Endothelial cell of umbilical vein (primary cell): ENCODE measurements around the gene ACTMAP. TPM values are rescaled to one million over a fixed set of nuclear protein-coding genes. Genes with fewer than 3 reads are reported as not detected.

ENCODE experiments used
- BruUV-seq: library from RNA; stranded (reverse); fragments of 400-500 nt; replicated peaks from 2 replicates; lab custom pipeline; 2021; lab: Mats Ljungman, UMichigan
- CTCF ChIA-PET: fragments of 300-600, 350-600 bp; sonication (Branson Sonifier 250); formaldehyde crosslinking; loops from one replicate; lab custom pipeline; 2021; ENCODE audit warnings: antibody characterized with exemption, inconsistent platforms; lab: Charles Lee
- POLR2A ChIA-PET: fragments of 300-600, 350-600 bp; sonication (Branson Sonifier 250); formaldehyde crosslinking; loops from one replicate; lab custom pipeline; 2021; ENCODE audit warnings: antibody characterized with exemption, inconsistent platforms; lab: Charles Lee
- DNase-seq: peaks from one replicate; pipeline ENCODE4 v3.0.0-alpha.2; 2011; ENCODE audit warnings: low read depth, low spot score
- FAIRE-seq: peaks from 2 replicates; lab custom pipeline; 2011; peaks lifted over from hg19 to GRCh38; lab: Jason Lieb, UNC
- H2AFZ ChIP-seq: 2 replicates; pipeline ENCODE4 v1.6.0; 2012; ENCODE audit warnings: low read depth, low read length, control low read depth, inconsistent platforms
- H3K27ac ChIP-seq: 2 replicates; pipeline ENCODE4 v1.5.1; 2011; ENCODE audit warnings: low read depth, mild to moderate bottlenecking, control low read depth, low read length, moderate library complexity; ENCODE audit not compliant: insufficient read depth
- H3K27me3 ChIP-seq, 2 experiments: 2 replicates each; pipeline versions ENCODE4 v1.6.0 to v1.6.1; 2011; ENCODE audit warnings: low read length in 2 of 2, mixed read lengths in 1 of 2; ENCODE audit not compliant: control insufficient read depth in 2 of 2, insufficient read depth in 2 of 2
- H3K36me3 ChIP-seq, 2 experiments: 2 replicates in 1 of 2; 3 replicates in 1 of 2; pipeline ENCODE4 v1.5.1; 2011; ENCODE audit warnings: low read length in 2 of 2, mild to moderate bottlenecking in 1 of 2, moderate library complexity in 1 of 2; ENCODE audit not compliant: control insufficient read depth in 2 of 2, insufficient read depth in 2 of 2; ENCODE audit errors: extremely low read depth in 1 of 2
- H3K4me1 ChIP-seq: 3 replicates; pipeline ENCODE4 v1.5.1; 2011; ENCODE audit warnings: mild to moderate bottlenecking, low read length; ENCODE audit not compliant: control insufficient read depth, insufficient read depth; ENCODE audit errors: extremely low read depth
- H3K4me2 ChIP-seq: 2 replicates; pipeline ENCODE4 v1.6.1; 2011; ENCODE audit warnings: low read length, control low read depth, mixed read lengths; ENCODE audit not compliant: insufficient read depth
- H3K4me3 ChIP-seq, 3 experiments: fragments of 200-600 bp in 1 of 3; sonication (generic), shearing (Covaris generic) in 1 of 3; replicated peaks in 1 of 3; 2 replicates each; pipeline ENCODE4 v1.5.1; 2011 to 2016; ENCODE audit warnings: control low read depth in 3 of 3, low read length in 3 of 3, mild to moderate bottlenecking in 2 of 3, inconsistent platforms in 1 of 3, low read depth in 1 of 3, moderate library complexity in 1 of 3; ENCODE audit not compliant: insufficient read depth in 1 of 3
- H3K79me2 ChIP-seq: 2 replicates; pipeline ENCODE4 v1.6.0; 2012; ENCODE audit warnings: low read length, inconsistent platforms; ENCODE audit not compliant: control insufficient read depth, insufficient read depth
- H3K9ac ChIP-seq: replicated peaks from 2 replicates; pipeline ENCODE3; 2011; ENCODE audit warnings: low read length, control low read depth; ENCODE audit not compliant: insufficient read depth; ENCODE audit errors: extremely low read depth
- H3K9me1 ChIP-seq: replicated peaks from 3 replicates; pipeline ENCODE4 v1.6.0; 2011; ENCODE audit warnings: mild to moderate bottlenecking, low read length; ENCODE audit not compliant: control insufficient read depth, insufficient read depth; ENCODE audit errors: extremely low read depth
- H3K9me3 ChIP-seq: replicated peaks from 2 replicates; pipeline ENCODE4 v1.5.1; 2012; ENCODE audit warnings: low read length, inconsistent platforms; ENCODE audit not compliant: control insufficient read depth, insufficient read depth
- H4K20me1 ChIP-seq: replicated peaks from 2 replicates; pipeline ENCODE3; 2011; ENCODE audit warnings: mild to moderate bottlenecking, low read length; ENCODE audit not compliant: control insufficient read depth, insufficient read depth; ENCODE audit errors: extremely low read depth
- CTCF ChIP-seq, 2 donors: IDR thresholded peaks; 1 replicate in 1 of 2; 2 replicates in 1 of 2; pipeline ENCODE4 v1.5.1; 2011; ENCODE audit warnings: low read length in 2 of 2, mild to moderate bottlenecking in 2 of 2, moderate library complexity in 2 of 2, control low read depth in 1 of 2, inconsistent platforms in 1 of 2, low read depth in 1 of 2; ENCODE audit not compliant: insufficient read depth in 1 of 2; ENCODE audit errors: extremely low read depth in 1 of 2
- EZH2 ChIP-seq: IDR thresholded peaks from 2 replicates; pipeline ENCODE4 v1.6.1; 2012; ENCODE audit warnings: borderline replicate concordance, low read depth, mild to moderate bottlenecking, moderate library complexity, low read length, inconsistent platforms; ENCODE audit not compliant: severe bottlenecking
- FOS ChIP-seq: IDR thresholded peaks from 2 replicates; pipeline ENCODE4 v1.6.1; 2011; ENCODE audit warnings: mild to moderate bottlenecking, low read length, moderate library complexity, borderline replicate concordance; ENCODE audit not compliant: insufficient read depth
- GATA2 ChIP-seq: IDR thresholded peaks from 2 replicates; pipeline ENCODE4 v1.7.0; 2011; ENCODE audit warnings: low read depth, mild to moderate bottlenecking, moderate library complexity, mixed read lengths, low read length; ENCODE audit not compliant: insufficient read length, insufficient read depth
- JUN ChIP-seq: IDR thresholded peaks from 2 replicates; pipeline ENCODE4 v1.6.1; 2011; ENCODE audit warnings: borderline replicate concordance, low read depth; ENCODE audit not compliant: insufficient read length, insufficient read depth
- MYC ChIP-seq: IDR thresholded peaks from one replicate; pipeline ENCODE4 v1.6.1; 2011; ENCODE audit warnings: mild to moderate bottlenecking, low read depth, low read length
- POLR2A ChIP-seq: IDR thresholded peaks from 2 replicates; pipeline ENCODE4 v1.6.1; 2012; ENCODE audit warnings: low read depth, mild to moderate bottlenecking, control low read depth, low read length
- POLR2AphosphoS5 ChIP-seq: IDR thresholded peaks from 2 replicates; pipeline ENCODE4 v1.6.1; 2012; ENCODE audit warnings: low read depth, mild to moderate bottlenecking, control low read depth, low read length, moderate library complexity; ENCODE audit not compliant: insufficient read depth
- dilution Hi-C: fragments of 300-500 bp; cut with MboI; formaldehyde crosslinking; loops from one replicate; pipeline ENCODE4 v1.15.0; 2019; ENCODE audit warnings: low sequenced_read_pairs; ENCODE audit not compliant: extremely low pct_ligation_motif_present
- intact Hi-C: fragments of 100-400 bp; cut with micrococcal nuclease; formaldehyde crosslinking; loops from one replicate; pipeline ENCODE4 v1.10.0; 2022
- polyA plus RNA-seq, 4 experiments: library from polyadenylated mRNA; depleted of rRNA in 3 of 4; stranded (reverse) in 3 of 4; unstranded in 1 of 4; fragments of >200 nt; gene quantifications; 2 replicates each; pipeline versions ENCODE4 v1.2.1 to v1.2.3, GENCODE V29; 2011 to 2012; ENCODE audit warnings: missing spikeins in 1 of 4
- total RNA-seq: library from RNA; stranded (reverse); gene quantifications from 2 replicates; pipeline ENCODE4 v1.2.3, GENCODE V29; 2021
- TF ChIP-seq, protein P1 (sequence below): IDR thresholded peaks from 2 replicates; pipeline ENCODE4 v1.6.1; 2011; ENCODE audit not compliant: insufficient read depth, insufficient read length

ACTMAP gene
- total and polyA plus RNA-seq, 2 donors (not counting 3 experiments of a cell fraction or from before 2014, with no cell fraction given), result 5.2 to 9.1 TPM

DNA sequence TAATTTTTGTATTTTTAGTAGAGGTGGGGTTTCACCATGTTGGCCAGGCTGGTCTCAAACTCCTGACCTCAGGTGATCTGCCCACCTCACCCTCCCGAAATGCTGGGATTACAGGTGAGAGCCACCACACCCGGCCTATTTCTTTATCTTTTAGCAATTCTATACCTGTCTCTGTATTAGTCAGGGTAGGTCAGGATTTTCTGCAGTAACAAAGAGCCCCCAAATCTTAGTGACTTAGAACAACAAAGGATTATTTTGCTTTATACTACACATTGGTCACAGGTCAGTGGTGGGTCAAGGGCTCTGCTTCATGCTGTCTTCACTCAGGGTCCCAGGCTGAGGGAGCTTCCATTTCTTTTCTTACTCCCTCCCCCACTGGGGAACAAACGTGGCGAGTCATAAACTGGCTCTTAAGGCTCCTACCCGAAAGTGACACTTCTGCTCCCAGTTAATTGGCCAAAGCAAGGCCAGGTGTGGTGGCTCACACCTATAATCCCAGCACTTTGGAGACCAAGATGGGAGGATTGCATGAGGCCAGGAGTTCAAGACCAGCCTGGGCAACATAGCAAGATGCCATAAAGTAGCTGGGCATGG, 26.5 kb downstream of the ACTMAP start:
- FAIRE-seq (no peak), DNase-seq (no peak)
- H3K27ac ChIP-seq, result no peak overlapping the region
- dilution Hi-C loops (no loop called here), intact Hi-C loops (no loop called here)
- H3K9me1 ChIP-seq, result no peaks in the 10 kb centered on the region
- ChIA-PET POLR2A (no interaction called here), CTCF (interaction anchor here (0.9 to 1.1 kb wide), 2 partner anchors 22 to 55 kb away, joined by 3 read pairs; partner anchors contain the start of gene RAB4B)
- H3K9ac ChIP-seq, result no peak overlapping the region
- H3K4me3 ChIP-seq, result no peak overlapping the region
- BruUV-seq, result no TSS peak
- no peaks in the 10 kb centered on the region for H3K9me3 ChIP-seq
- H3K79me2 ChIP-seq, result peaks cover 42% of the 10 kb centered on the region
- no peaks in the 10 kb centered on the region for H3K27me3 ChIP-seq
- no peak overlapping the region for H2AFZ ChIP-seq
- peaks cover 2 to 10% of the 10 kb centered on the region in 2 experiments for H3K36me3 ChIP-seq
- no peak for TF ChIP-seq JUN
- TF ChIP-seq GATA2, result no peak
- TF ChIP-seq POLR2A, result no peak
- TF ChIP-seq, protein P1, sequence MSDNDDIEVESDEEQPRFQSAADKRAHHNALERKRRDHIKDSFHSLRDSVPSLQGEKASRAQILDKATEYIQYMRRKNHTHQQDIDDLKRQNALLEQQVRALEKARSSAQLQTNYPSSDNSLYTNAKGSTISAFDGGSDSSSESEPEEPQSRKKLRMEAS, result no peak
- no peak for TF ChIP-seq MYC
- H4K20me1 ChIP-seq, result no peaks in the 10 kb centered on the region
- H3K4me1 ChIP-seq, result peaks cover 35% of the 10 kb centered on the region
- no peak overlapping the region for H3K4me2 ChIP-seq

GRCh38 chr19:40721936-40722661, 28.2 kb downstream of the ACTMAP start:
- H4K20me1 ChIP-seq, result no peaks in the 10 kb centered on the region
- intact Hi-C loops, result no loop called here

More at GRCh38 chr19:40721936-40722661, 28.2 kb downstream of the ACTMAP start:
- DNase-seq (peak; percentile 71), FAIRE-seq (peak; percentile 99)
- CTCF ChIA-PET, result interaction anchor here (0.9 to 2.3 kb wide), 5 partner anchors 8 to 87 kb away, joined by 3 to 7 read pairs (median 5); partner anchors contain the start of genes ACTMAP, EGLN2 and SNRPA
- peaks cover 57% of the 10 kb centered on the region for H3K79me2 ChIP-seq
- no peaks in the 10 kb centered on the region for H3K9me3 ChIP-seq
- POLR2A ChIA-PET, result interaction anchor here (0.7 to 0.9 kb wide), 2 partner anchors 21 kb away, joined by 3 to 4 read pairs; no protein-coding TSS in a partner anchor
- BruUV-seq, result TSS peak; percentile 86
- no peaks in the 10 kb centered on the region for H3K27me3 ChIP-seq
- H3K9ac ChIP-seq, result peak overlapping the region; percentile 55
- H3K4me1 ChIP-seq, result peaks cover 44% of the 10 kb centered on the region
- dilution Hi-C loops, result no loop called here
- peaks cover 2 to 10% of the 10 kb centered on the region in 2 experiments for H3K36me3 ChIP-seq
- no peak for TF ChIP-seq MYC
- TF ChIP-seq POLR2A, result peak; percentile 40
- TF ChIP-seq JUN, result peak; percentile 55
- no peak for TF ChIP-seq EZH2
- TF ChIP-seq FOS, result peak; percentile 77
- TF ChIP-seq GATA2, result no peak
- TF ChIP-seq CTCF (IDR thresholded peaks at IDR 0.05; ENCODE audit: extremely low read depth in 1 of 2, insufficient read depth in 1 of 2, low read depth in 1 of 2, low read length in 2 of 2), result no peak
- TF ChIP-seq, protein P1, result no peak
- peak; percentile 45 for TF ChIP-seq POLR2AphosphoS5
- H3K4me2 ChIP-seq, result peak overlapping the region; percentile 26
- no peaks in the 10 kb centered on the region for H3K9me1 ChIP-seq
- no peak overlapping the region for H2AFZ ChIP-seq
- H3K4me3 ChIP-seq, result peak overlapping the region in 1 of 3 experiments; percentile 1
- H3K27ac ChIP-seq, result peak overlapping the region; percentile 84
